Keratinocyte (primary cell): ENCODE results near the gene AGAP1. TPM values are rescaled to one million over a fixed set of nuclear protein-coding genes. Genes with fewer than 3 reads are reported as not detected.

Experiments used
- DNase-seq: peaks from one replicate; pipeline ENCODE4 v3.0.0-alpha.2; 2011; ENCODE audit warnings: low read depth, missing footprints, low spot score
- FAIRE-seq: peaks from 2 replicates; lab custom pipeline; 2011; peaks lifted over from hg19 to GRCh38; lab: Jason Lieb, UNC
- H2AFZ ChIP-seq: 2 replicates; pipeline ENCODE4 v1.6.0; 2012; ENCODE audit warnings: low read length, control low read depth, inconsistent platforms; ENCODE audit not compliant: control insufficient read depth
- H3K27ac ChIP-seq: 2 replicates; pipeline ENCODE4 v1.5.1; 2011; ENCODE audit warnings: low read length; ENCODE audit not compliant: control insufficient read depth, insufficient read depth
- H3K27me3 ChIP-seq: 3 replicates; pipeline ENCODE4 v1.6.0; 2011; ENCODE audit warnings: low read length; ENCODE audit not compliant: control insufficient read depth, insufficient read depth; ENCODE audit errors: extremely low read depth
- H3K36me3 ChIP-seq, 2 experiments: 2 replicates in 1 of 2; 3 replicates in 1 of 2; pipeline ENCODE4 v1.5.1; 2011; ENCODE audit warnings: low read length in 2 of 2, mild to moderate bottlenecking in 1 of 2; ENCODE audit not compliant: control insufficient read depth in 2 of 2, insufficient read depth in 2 of 2; ENCODE audit errors: extremely low read depth in 1 of 2
- H3K4me1 ChIP-seq: 3 replicates; pipeline ENCODE4 v1.5.1; 2011; ENCODE audit warnings: low read length; ENCODE audit not compliant: control insufficient read depth, insufficient read depth; ENCODE audit errors: extremely low read depth
- H3K4me2 ChIP-seq: 3 replicates; pipeline ENCODE4 v1.6.0; 2011; ENCODE audit warnings: low read depth, low read length; ENCODE audit not compliant: control insufficient read depth, insufficient read depth; ENCODE audit errors: extremely low read depth
- H3K4me3 ChIP-seq, 3 experiments: fragments of 200-600 bp in 1 of 3; sonication (generic) in 1 of 3; 2 replicates in 2 of 3; 3 replicates in 1 of 3; pipeline ENCODE4 v1.5.1; 2011 to 2016; ENCODE audit warnings: low read length in 3 of 3, mild to moderate bottlenecking in 3 of 3, control low read depth in 2 of 3, inconsistent platforms in 1 of 3, low read depth in 1 of 3, mixed read lengths in 1 of 3, mixed run types in 1 of 3, moderate library complexity in 1 of 3; ENCODE audit not compliant: control insufficient read depth in 2 of 3, insufficient read depth in 2 of 3; ENCODE audit errors: extremely low read depth in 1 of 3
- H3K79me2 ChIP-seq: 2 replicates; pipeline ENCODE4 v1.6.0; 2012; ENCODE audit warnings: low read length; ENCODE audit not compliant: control insufficient read depth, insufficient read depth
- H3K9ac ChIP-seq: 3 replicates; pipeline ENCODE4 v1.6.0; 2011; ENCODE audit warnings: low read length; ENCODE audit not compliant: control insufficient read depth, insufficient read depth; ENCODE audit errors: extremely low read depth
- H3K9me1 ChIP-seq: 3 replicates; pipeline ENCODE4 v1.6.0; 2011; ENCODE audit warnings: low read length; ENCODE audit not compliant: control insufficient read depth, insufficient read depth; ENCODE audit errors: extremely low read depth
- H3K9me3 ChIP-seq: 2 replicates; pipeline ENCODE4 v1.5.1; 2012; ENCODE audit warnings: low read depth, low read length; ENCODE audit not compliant: control insufficient read depth
- H4K20me1 ChIP-seq: 3 replicates; pipeline ENCODE4 v1.6.0; 2011; ENCODE audit warnings: low read length; ENCODE audit not compliant: control insufficient read depth, insufficient read depth; ENCODE audit errors: extremely low read depth
- CTCF ChIP-seq, 3 experiments: IDR thresholded peaks in 1 of 3; conservative IDR thresholded peaks in 1 of 3; optimal IDR thresholded peaks in 1 of 3; 2 replicates in 2 of 3; 3 replicates in 1 of 3; pipeline versions ENCODE3 to v1.5.1; 2011; ENCODE audit warnings: low read length in 3 of 3, mild to moderate bottlenecking in 3 of 3, moderate library complexity in 2 of 3, control low read depth in 1 of 3, inconsistent platforms in 1 of 3; ENCODE audit not compliant: insufficient read depth in 2 of 3; ENCODE audit errors: extremely low read depth in 1 of 3
- EZH2 ChIP-seq: IDR thresholded peaks from one replicate; pipeline ENCODE4 v1.6.1; 2012; ENCODE audit warnings: inconsistent platforms, mild to moderate bottlenecking, low read length, moderate library complexity
- dilution Hi-C: fragments of 300-500 bp; cut with MboI; formaldehyde crosslinking; loops from one replicate; pipeline ENCODE4 v1.7.0; 2020; ENCODE audit warnings: low sequenced_read_pairs; ENCODE audit not compliant: extremely low pct_ligation_motif_present
- polyA plus RNA-seq, 5 experiments: library from polyadenylated mRNA; depleted of rRNA in 3 of 5; stranded (reverse) in 3 of 5; stranded (forward) in 1 of 5; unstranded in 1 of 5; fragments of >200 nt; gene quantifications; 1 replicate in 1 of 5; 2 replicates in 3 of 5; 3 replicates in 1 of 5; pipeline versions ENCODE4 v1.2.1 to v1.2.3, GENCODE V29; 2011 to 2012; ENCODE audit warnings: missing spikeins in 2 of 5, low read depth in 1 of 5, low replicate concordance in 1 of 5

Gene AGAP1
- polyA plus RNA-seq, 1 donor (not counting 4 experiments of a cell fraction or from before 2014, with no cell fraction given): 12.6 TPM

GRCh38 chr2:235925250-235925919, 431.5 kb downstream of the AGAP1 start:
- Histone ChIP-seq H3K4me3 (no peak overlapping the region), H4K20me1 (no peaks in the 10 kb centered on the region), H3K4me1 (no peaks in the 10 kb centered on the region), H3K4me2 (no peak overlapping the region), H3K27ac (no peak overlapping the region), H3K9ac (no peak overlapping the region), H3K36me3 (no peaks in the 10 kb centered on the region), H3K27me3 (no peaks in the 10 kb centered on the region), H3K79me2 (no peaks in the 10 kb centered on the region), H3K9me1 (no peaks in the 10 kb centered on the region), H2AFZ (no peak overlapping the region), H3K9me3 (no peaks in the 10 kb centered on the region)
- DNase-seq (no peak), FAIRE-seq (no peak)
- dilution Hi-C loops: no loop called here
- TF ChIP-seq CTCF (optimal IDR thresholded peaks at IDR 0.05 in 1 of 3, IDR thresholded peaks at IDR 0.05 in 1 of 3, conservative IDR thresholded peaks at IDR 0.05 in 1 of 3; ENCODE audit: extremely low read depth in 1 of 3, insufficient read depth in 2 of 3, low read length in 3 of 3): no peak
- TF ChIP-seq EZH2: no peak

GRCh38 chr2:235926229-235926628, 432.4 kb downstream of the AGAP1 start:
- Histone ChIP-seq H3K36me3 (no peaks in the 10 kb centered on the region), H3K4me3 (no peak overlapping the region), H3K79me2 (no peaks in the 10 kb centered on the region), H3K27ac (no peak overlapping the region), H3K27me3 (no peaks in the 10 kb centered on the region), H3K4me2 (no peak overlapping the region), H3K9me3 (no peaks in the 10 kb centered on the region), H2AFZ (no peak overlapping the region), H3K9ac (no peak overlapping the region), H4K20me1 (no peaks in the 10 kb centered on the region), H3K4me1 (no peaks in the 10 kb centered on the region), H3K9me1 (no peaks in the 10 kb centered on the region)
- dilution Hi-C loops: no loop called here
- DNase-seq: no peak
- no peak for FAIRE-seq
- TF ChIP-seq CTCF (optimal IDR thresholded peaks at IDR 0.05 in 1 of 3, IDR thresholded peaks at IDR 0.05 in 1 of 3, conservative IDR thresholded peaks at IDR 0.05 in 1 of 3; ENCODE audit: extremely low read depth in 1 of 3, insufficient read depth in 2 of 3, low read length in 3 of 3) (no peak), EZH2 (no peak)
